ENCODE results near the gene RAP2C.
A peak's percentile ranks its signal among the peaks of the same experiment; 100 is the strongest.
"Not testable (repeated sequence)": the region's sequence is repeated elsewhere in the genome, so short reads cannot be mapped to it uniquely, and the experiment has no call there.

The RAP2C gene

DNA sequence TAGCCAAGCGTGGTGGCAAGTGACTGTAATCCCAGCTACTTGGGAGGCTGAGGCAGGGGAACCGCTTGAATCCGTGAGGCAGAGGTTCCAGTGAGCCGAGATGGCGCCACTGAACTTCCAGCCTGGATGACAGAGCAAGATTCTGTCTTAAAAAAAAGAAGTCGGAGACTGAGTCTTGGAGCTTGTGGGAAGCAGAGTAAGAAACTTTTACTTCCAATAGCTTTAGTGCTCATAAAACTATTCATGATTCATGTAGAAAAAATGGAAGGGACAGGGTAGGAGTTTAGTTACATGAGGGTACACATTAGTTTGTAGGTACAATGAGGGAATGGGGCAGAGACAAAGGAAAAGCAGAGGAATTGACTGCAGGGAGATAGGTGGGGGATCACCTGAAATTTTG lies 19.3 kb downstream of the RAP2C start:
- DNase-seq (ENCODE audit: low read depth), result peak; percentile 3

DNA sequence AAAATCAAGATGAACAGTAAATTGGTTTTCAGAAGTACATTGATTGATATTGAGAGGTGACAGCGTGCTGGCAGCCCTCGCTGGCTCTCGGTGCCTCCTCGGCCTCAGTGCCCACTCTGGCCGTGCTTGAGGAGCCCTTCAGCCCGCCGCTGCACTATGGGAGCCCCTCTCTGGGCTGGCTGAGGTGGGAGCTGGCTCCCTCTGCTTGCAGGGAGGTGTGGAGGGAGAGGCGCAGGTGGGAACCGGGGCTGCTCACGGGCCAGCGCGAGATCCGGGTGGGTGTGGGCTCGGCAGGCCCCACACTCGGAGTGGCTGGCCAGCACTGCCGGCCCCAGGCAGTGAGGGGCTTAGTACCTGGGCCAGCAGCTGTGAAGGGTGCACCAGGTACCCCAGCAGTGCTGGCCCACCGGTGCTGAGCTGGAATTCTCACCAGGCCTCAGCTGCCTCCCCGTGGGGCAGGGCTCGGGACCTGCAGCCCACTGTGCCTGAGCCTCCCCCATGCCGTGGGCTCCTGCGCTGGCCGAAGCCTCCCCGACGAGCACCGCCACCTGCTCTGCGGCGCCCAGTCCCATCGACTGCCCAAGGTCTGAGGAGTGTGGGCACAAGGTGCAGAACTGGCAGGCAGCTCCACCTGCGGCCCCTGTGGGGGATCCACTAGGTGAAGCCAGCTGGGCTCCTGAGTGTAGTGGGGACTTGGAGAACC lies 25.2 kb downstream of the RAP2C start:
- no peak for DNase-seq (ENCODE audit: low read depth)

DNA sequence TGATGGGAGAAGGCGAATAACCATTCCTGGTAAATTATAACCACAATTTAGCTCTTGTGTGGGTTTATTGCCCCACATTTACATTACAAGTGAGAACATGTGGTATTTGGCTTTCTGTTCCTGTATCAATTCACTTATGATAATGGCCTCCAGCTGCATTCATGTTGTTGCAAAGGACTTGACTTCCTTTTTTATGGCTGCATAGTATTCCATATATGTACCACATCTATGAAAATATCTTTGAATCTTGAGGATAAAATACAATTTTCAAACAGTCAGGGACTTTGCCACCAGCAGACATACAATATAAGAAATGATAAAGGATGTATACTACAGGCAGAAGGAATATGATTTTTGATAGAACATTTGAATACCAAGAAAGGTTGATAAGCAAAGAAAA lies 27.3 kb downstream of the RAP2C start:
- DNase-seq (ENCODE audit: low read depth), result no peak

DNA sequence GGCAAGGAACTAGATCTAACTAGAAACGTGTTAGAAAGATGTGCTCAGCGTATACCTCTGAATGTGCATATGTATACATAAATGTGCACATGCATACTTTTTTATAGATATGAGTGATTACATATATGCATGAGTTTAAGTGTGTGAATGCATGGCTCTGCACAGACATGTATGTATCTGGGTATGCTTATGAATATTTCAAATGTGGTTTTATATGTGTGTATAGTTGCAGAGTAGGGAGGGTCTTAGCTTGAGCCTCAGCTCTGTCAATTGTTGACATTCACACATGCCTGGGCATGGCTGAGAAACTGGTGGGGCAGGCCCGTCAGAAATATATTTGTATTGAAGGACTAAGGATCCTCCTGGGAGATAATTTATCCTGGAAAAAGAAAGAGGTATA lies 31.1 kb downstream of the RAP2C start:
- DNase-seq (ENCODE audit: low read depth), result no peak

DNA sequence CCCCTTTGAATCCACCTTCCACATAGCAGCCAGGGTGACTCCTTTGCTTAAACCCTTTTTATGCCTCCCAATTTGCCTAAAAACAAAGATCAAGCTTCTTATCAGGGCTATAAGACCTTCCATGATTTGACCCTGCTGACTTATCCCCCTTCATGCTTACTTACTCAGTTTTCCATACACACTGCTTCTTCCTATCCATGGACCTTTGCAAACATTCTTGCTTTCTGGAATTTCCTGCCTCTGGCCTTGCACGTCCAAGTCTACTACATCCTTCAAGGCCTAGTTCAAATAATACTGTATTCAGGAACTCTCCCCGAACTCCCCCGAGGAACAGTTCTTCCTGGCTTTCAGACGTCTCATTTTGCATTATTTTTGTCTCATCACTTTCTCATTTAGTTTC lies 31.8 kb downstream of the RAP2C start:
- DNase-seq (ENCODE audit: low read depth), result no peak

DNA sequence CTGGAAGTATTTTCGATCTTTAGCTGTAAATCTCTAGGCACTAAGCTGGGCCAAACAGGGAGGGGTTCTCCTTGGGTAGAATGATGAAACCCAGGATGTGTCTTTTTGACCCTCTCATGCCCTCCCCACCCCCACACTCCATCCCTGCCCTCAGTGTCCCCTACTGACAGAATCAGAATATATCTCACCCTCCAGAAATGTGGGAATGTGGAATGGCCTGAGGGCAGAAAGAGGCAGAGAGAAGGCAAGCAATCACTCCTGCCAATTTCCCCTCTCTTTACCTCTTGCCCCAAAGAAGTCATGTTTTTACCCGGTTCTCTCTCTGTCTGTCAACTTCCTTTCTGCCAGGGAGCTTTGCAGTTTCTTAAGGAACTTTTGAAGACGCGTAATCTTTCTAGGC lies 34.4 kb downstream of the RAP2C start:
- DNase-seq (ENCODE audit: low read depth), result peak; percentile 1

DNA sequence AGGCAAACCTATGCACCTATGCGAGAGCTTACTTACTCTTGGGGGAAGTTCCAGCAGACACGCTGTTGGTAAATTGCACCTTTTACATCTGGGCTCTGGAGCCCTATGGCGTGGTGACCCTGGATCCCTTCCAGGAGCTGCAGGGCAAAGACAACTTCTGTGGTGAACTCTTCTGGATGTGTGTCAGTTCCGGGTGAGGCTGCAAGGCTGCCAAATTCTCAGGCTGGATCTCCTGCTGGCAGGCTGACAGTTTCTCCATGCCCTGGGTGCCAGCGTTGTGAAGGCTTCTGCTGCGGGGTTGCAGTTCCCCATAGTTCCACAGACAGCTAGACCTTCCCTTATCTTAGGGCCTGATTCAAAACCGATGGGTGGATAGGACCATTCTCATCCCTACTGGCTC lies 37.9 kb downstream of the RAP2C start:
- DNase-seq (ENCODE audit: low read depth), result no peak

DNA sequence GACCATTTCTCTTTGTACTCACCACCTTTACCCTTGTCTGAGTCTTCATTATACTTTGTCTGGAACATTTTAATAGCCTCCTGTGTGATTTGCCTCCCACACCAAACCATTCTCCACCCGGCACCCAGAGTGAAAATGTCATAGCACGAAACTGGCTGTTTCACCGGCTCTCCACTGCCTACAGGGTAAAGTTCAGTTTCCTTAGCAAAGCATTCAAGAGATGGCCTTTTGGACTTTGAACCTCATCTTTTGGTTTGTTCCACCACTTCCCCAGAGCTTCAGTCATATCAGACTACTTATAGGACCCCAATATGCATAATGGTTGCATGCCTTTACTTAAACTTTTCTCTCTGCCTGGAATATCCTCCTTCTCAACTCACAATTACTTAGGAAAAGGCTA lies 38.3 kb downstream of the RAP2C start:
- DNase-seq (ENCODE audit: low read depth), result no peak

DNA sequence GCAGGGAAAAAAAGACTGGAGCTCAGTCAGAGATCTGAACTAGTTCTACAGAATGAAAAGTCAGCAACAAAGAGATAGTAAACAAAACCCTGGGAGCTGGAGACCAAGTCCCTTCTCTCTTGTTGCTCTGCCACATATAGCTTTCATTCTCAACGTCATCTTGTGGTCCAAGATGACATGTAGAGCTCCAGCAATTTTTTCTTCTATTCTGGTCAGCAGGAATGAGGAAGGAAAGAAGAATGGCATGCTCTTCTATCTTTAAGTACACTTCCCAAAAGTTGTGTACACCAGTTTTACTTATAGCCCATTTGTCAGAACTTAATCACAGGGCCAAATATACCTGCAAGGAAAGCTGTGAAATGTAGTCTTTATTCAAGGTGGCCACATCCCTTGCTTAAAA lies 45.6 kb downstream of the RAP2C start:
- DNase-seq (ENCODE audit: low read depth), result no peak

DNA sequence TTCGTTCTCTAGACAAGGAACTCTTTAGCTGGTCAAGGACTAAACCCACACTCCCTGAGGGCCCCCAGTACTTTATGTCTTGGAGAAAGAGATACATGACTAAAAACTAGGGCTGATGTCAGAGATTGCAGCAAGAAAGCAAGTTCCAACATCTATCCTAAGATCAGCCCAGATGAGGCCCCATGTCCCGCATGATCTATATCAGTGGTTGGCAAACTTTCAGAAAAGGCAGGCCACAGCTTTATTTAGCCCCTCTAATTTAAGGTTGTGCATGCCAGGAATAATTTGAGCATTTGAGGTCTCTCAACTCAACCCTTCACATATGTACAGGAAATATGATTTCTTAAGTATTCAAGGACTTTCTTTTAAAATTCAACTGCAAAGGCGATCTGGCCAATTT lies 47.4 kb downstream of the RAP2C start:
- DNase-seq (ENCODE audit: low read depth), result no peak

DNA sequence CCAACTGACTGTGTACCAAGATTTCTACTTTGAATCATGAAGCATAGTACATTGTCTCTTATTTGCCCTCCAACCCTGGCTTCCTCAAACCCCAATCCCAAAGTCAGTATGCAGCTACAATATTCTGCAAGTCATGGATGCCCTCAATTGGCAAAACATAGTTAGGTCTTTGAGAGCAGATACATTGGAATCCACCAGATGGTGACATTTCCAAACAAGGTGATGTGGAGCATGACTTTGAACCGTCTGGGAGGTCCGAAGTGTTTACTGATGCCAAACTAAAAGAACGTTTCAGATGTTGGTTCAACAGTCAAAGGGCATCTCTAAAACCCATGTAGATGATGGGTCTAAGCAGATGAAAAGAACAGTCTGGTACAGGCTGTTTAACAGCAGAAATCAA lies 47.8 kb downstream of the RAP2C start:
- DNase-seq (ENCODE audit: low read depth), result no peak

DNA sequence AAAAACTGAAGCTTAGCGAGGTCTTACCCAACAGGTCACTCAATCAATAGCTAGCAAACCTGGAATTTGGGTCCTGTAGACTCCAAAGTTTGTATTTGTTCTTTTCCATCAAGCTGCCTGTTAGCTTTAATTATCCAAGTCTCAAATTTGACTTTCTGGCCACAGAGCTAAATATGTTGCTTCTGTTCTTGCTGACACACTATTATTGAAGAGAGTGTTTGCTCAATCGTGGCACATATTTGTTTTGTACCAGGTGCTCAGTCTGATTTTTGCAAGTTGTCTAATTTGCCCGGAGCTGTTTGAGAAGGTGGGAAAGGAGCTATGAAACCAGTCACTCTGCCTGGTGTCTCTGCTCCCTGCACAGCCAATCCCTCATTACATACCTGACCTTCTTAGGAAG lies 49.7 kb downstream of the RAP2C start:
- no peak for DNase-seq (ENCODE audit: low read depth)

DNA sequence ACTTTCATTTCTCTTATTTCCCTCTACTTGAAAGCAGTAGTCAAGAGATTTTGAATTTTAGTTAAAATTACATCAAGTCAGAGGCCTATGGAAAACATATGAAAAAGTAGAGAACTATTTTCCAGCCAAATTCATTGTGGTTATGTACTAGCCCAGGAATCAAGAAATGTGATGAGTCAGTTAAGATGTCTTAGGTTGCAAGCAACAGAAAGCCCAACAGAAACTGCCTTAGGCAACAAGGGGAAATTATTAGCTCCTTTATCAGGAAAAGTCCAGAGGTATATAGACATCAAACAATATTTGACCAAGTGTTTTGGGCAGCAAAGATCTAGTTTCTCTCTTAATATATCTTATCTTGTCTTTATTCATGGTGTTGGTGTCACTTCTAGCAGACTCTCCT lies 53.6 kb downstream of the RAP2C start:
- DNase-seq (ENCODE audit: low read depth), result peak; percentile 13

DNA sequence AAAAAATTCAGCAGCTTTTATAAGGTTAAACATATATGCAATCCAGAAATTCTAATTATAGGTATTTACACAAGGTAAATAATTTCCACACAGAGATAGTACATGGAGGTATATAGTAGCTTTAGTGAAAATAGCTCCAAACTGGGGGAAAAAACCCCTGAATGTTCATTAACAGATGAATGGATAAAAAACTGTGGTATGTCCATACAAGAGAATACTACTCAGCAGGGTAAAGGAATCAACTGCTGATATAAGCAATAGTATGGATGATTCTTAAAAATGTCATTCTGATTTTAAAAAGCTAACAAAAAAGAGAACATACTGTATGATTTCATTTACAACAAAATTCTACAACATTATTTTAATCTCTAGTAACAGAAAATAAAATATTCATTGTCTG lies 54.2 kb downstream of the RAP2C start:
- DNase-seq (ENCODE audit: low read depth), result no peak

DNA sequence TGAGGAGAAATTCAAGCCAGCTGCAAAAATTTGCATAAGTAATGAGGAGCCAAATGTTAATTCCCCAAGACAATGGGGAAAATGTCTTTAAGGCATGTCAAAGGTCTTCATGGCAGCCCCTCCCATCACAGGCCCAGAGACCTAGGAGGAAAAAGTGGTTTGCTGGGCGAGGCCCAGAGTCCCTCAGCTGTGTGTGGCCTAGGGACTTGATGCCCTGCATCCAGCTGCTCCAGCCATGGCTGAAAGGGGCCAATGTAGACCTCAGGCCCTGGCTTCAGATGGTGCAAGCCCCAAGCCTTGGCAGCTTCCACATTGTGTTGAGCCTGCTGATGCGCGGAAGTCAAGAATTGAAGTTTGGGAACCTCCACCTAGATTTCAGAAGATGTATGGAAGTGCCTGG lies 56.2 kb downstream of the RAP2C start:
- DNase-seq (ENCODE audit: low read depth), result not testable (repeated sequence)

DNA sequence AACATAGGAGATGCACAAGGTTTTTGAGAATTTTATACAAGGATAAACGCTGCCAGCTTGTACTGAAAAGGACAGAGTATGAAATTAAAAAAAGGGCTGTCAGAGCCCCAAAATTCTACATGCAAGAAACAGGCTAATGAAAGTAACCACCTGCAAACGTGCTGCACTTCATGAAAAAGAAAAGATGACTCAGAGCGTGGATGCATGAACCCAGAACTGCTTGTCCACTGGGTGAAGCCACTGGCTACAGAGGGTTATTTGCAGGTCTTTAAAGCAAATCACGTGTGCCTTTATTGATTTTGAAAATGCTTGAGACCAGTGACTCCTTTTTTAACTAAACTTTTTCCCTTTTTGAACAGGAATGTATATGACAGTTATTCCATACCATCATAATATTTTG lies 66.1 kb downstream of the RAP2C start:
- DNase-seq (ENCODE audit: low read depth), result no peak

Measured in ELR (cell line).